SK-N-SH (cell line): Measurements from ENCODE around the gene TES. TPM values are rescaled to one million over a fixed set of nuclear protein-coding genes. Genes with fewer than 3 reads are reported as not detected.
A peak's percentile ranks its signal among the peaks of the same experiment; 100 is the strongest.

Experiments used
- CTCF ChIA-PET: fragments of 300-600, 350-600 bp; formaldehyde crosslinking; extraction: SDS; loops from one replicate; lab custom pipeline; 2021; lab: Yijun Ruan, JAX
- POLR2A ChIA-PET: fragments of 350-600 bp; sonication (Branson Sonifier 250); formaldehyde crosslinking; extraction: SDS; loops from one replicate; lab custom pipeline; 2020; ENCODE audit warnings: antibody characterized with exemption, inconsistent platforms; lab: Yijun Ruan, JAX
- DNase-seq: peaks from one replicate; pipeline ENCODE4 v3.0.0; 2012
- H2AFZ ChIP-seq: fragments of 200-600 bp; sonication (generic); 2 replicates; pipeline ENCODE4 v1.8.1; 2016; ENCODE audit warnings: antibody characterized with exemption, mild to moderate bottlenecking, low read depth
- H3F3A ChIP-seq: fragments of 200-600 bp; sonication (generic); replicated peaks from 2 replicates; pipeline ENCODE3; 2016; ENCODE audit warnings: antibody characterized with exemption, mild to moderate bottlenecking; ENCODE audit not compliant: insufficient read depth
- H3K27ac ChIP-seq, 2 experiments: fragments of 200-500 bp in 1 of 2; fragments of 200-600 bp in 1 of 2; sonication (Bioruptor generic) in 1 of 2; sonication (generic), shearing (Covaris generic) in 1 of 2; 2 replicates each; pipeline versions ENCODE4 v1.5.1 to v1.6.1; 2014 to 2016; ENCODE audit warnings: low read depth in 2 of 2, inconsistent platforms in 1 of 2, low read length in 1 of 2, mild to moderate bottlenecking in 1 of 2, mixed read lengths in 1 of 2
- H3K27me3 ChIP-seq: fragments of 200-600 bp; sonication (generic), shearing (Covaris generic); 2 replicates; pipeline ENCODE4 v1.6.1; 2016; ENCODE audit warnings: mixed run types; ENCODE audit not compliant: insufficient read depth
- H3K36me3 ChIP-seq, 2 experiments: fragments of 200-500 bp in 1 of 2; fragments of 200-600 bp in 1 of 2; sonication (Bioruptor generic) in 1 of 2; sonication (generic) in 1 of 2; replicated peaks in 1 of 2; 2 replicates each; pipeline versions ENCODE3 to v1.5.1; 2014 to 2016; ENCODE audit warnings: low read length in 1 of 2, mild to moderate bottlenecking in 1 of 2; ENCODE audit not compliant: insufficient read depth in 2 of 2, control insufficient read depth in 1 of 2
- H3K4me1 ChIP-seq, 2 experiments: fragments of 200-500 bp in 1 of 2; fragments of 200-600 bp in 1 of 2; sonication (Bioruptor generic) in 1 of 2; sonication (generic), shearing (Covaris generic) in 1 of 2; 2 replicates each; pipeline versions ENCODE4 v1.5.1 to v1.6.1; 2014 to 2016; ENCODE audit warnings: low read depth in 1 of 2, low read length in 1 of 2, mixed run types in 1 of 2; ENCODE audit not compliant: insufficient read depth in 2 of 2, control insufficient read depth in 1 of 2
- H3K4me2 ChIP-seq: fragments of 200-600 bp; sonication (generic), shearing (Covaris generic); 2 replicates; pipeline ENCODE4 v1.6.1; 2017; ENCODE audit warnings: mixed run types
- H3K4me3 ChIP-seq, 2 experiments: fragments of 200-500 bp in 1 of 2; fragments of 200-600 bp in 1 of 2; sonication (Bioruptor generic) in 1 of 2; sonication (generic), shearing (Covaris generic) in 1 of 2; 2 replicates each; pipeline versions ENCODE4 v1.5.1 to v1.8.1; 2014 to 2016; ENCODE audit warnings: low read depth in 2 of 2, inconsistent platforms in 1 of 2, low read length in 1 of 2, mild to moderate bottlenecking in 1 of 2, mixed read lengths in 1 of 2, moderate library complexity in 1 of 2
- H3K79me2 ChIP-seq: fragments of 200-600 bp; sonication (generic); 2 replicates; pipeline ENCODE4 v1.8.1; 2017; ENCODE audit warnings: mild to moderate bottlenecking; ENCODE audit not compliant: insufficient read depth
- H3K9ac ChIP-seq: fragments of 200-600 bp; sonication (generic); 2 replicates; pipeline ENCODE4 v1.6.1; 2017; ENCODE audit warnings: mixed run types
- H3K9me2 ChIP-seq: fragments of 200-600 bp; sonication (generic); 2 replicates; pipeline ENCODE4 v1.6.1; 2017; ENCODE audit warnings: mixed run types
- H3K9me3 ChIP-seq: fragments of 200-600 bp; sonication (generic); 2 replicates; pipeline ENCODE4 v1.6.1; 2017; ENCODE audit warnings: mixed run types, mild to moderate bottlenecking, moderate library complexity
- H4K20me1 ChIP-seq: fragments of 200-600 bp; sonication (generic); 2 replicates; pipeline ENCODE4 v1.6.1; 2017; ENCODE audit warnings: mild to moderate bottlenecking, mixed run types; ENCODE audit not compliant: insufficient read depth
- ELF1 ChIP-seq: IDR thresholded peaks from 2 replicates; pipeline ENCODE4 v1.4.0; 2012
- EP300 ChIP-seq, 2 experiments: IDR thresholded peaks; 2 replicates each; pipeline versions ENCODE4 v1.4.0 to v1.6.1; 2012; ENCODE audit warnings: borderline replicate concordance in 1 of 2, low read depth in 1 of 2, low read length in 1 of 2
- FOSL2 ChIP-seq: IDR thresholded peaks from 2 replicates; pipeline ENCODE4 v1.4.0; 2012; ENCODE audit warnings: low read depth, mild to moderate bottlenecking, moderate library complexity, borderline replicate concordance
- FOXJ3 ChIP-seq: sonication (generic); formaldehyde crosslinking; IDR thresholded peaks from 2 replicates; pipeline ENCODE4 v1.5.1; 2020; ENCODE audit warnings: mild to moderate bottlenecking, missing genetic modification reagents
- FOXM1 ChIP-seq: IDR thresholded peaks from 2 replicates; pipeline ENCODE4 v1.4.0; 2012; ENCODE audit warnings: low read depth, mild to moderate bottlenecking
- GATA2 ChIP-seq: sonication (generic); formaldehyde crosslinking; IDR thresholded peaks from 2 replicates; pipeline ENCODE4 v1.5.0; 2020; ENCODE audit warnings: mild to moderate bottlenecking, missing genetic modification reagents
- JUND ChIP-seq: IDR thresholded peaks from 2 replicates; pipeline ENCODE4 v1.4.0; 2012
- NFIC ChIP-seq: IDR thresholded peaks from 2 replicates; pipeline ENCODE4 v1.4.0; 2012; ENCODE audit warnings: borderline replicate concordance
- RFX5 ChIP-seq: IDR thresholded peaks from 2 replicates; pipeline ENCODE4 v1.6.1; 2012; ENCODE audit warnings: mild to moderate bottlenecking, improper control_type of control experiment, low read length
- RXRA ChIP-seq: IDR thresholded peaks from 2 replicates; pipeline ENCODE4 v1.4.0; 2012; ENCODE audit warnings: low read depth, mild to moderate bottlenecking, borderline replicate concordance
- SIN3A ChIP-seq: IDR thresholded peaks from 2 replicates; pipeline ENCODE4 v1.6.1; 2012; ENCODE audit warnings: low read depth, mild to moderate bottlenecking, low read length, moderate library complexity, borderline replicate concordance
- TAF1 ChIP-seq: IDR thresholded peaks from 2 replicates; pipeline ENCODE4 v1.6.1; 2012; ENCODE audit warnings: low read depth, mild to moderate bottlenecking, low read length, moderate library complexity, borderline replicate concordance
- WGBS: methylation state at CpG from one replicate; pipeline ENCODE4 v1.1.6; 2017; ENCODE audit warnings: low lambda C conversion rate; 5-methylcytosine and 5-hydroxymethylcytosine counted together
- polyA plus RNA-seq, 3 experiments: library from polyadenylated mRNA; depleted of rRNA; stranded (reverse); fragments of >200 nt; gene quantifications; 2 replicates each; pipeline ENCODE4 v1.2.3, GENCODE V29; 2012
- TF ChIP-seq, protein P1 (sequence below): IDR thresholded peaks from 2 replicates; pipeline ENCODE4 v1.6.1; 2012; ENCODE audit warnings: mild to moderate bottlenecking, low read depth, low read length, moderate library complexity
- TF ChIP-seq, protein P2 (sequence below): IDR thresholded peaks from 2 replicates; pipeline ENCODE4 v1.4.0; 2012; ENCODE audit warnings: low read depth, borderline replicate concordance
- TF ChIP-seq, protein P3 (sequence below): IDR thresholded peaks from 2 replicates; pipeline ENCODE4; 2012
- TF ChIP-seq, protein P4 (sequence below): fragments of 150-350 bp; IDR thresholded peaks from 2 replicates; pipeline ENCODE4 v1.6.1; 2017; ENCODE audit warnings: antibody characterized with exemption, low read length, low read depth, borderline replicate concordance
- TF ChIP-seq, protein P5 (sequence below): IDR thresholded peaks from 2 replicates; pipeline ENCODE4 v1.4.0; 2012; ENCODE audit warnings: low read depth, borderline replicate concordance
- TF ChIP-seq, protein P6 (sequence below): fragments of 150-350 bp; IDR thresholded peaks from 2 replicates; pipeline ENCODE4 v1.6.1; 2016; ENCODE audit warnings: mild to moderate bottlenecking, low read depth, low read length

TES gene
- polyA plus RNA-seq, 1 of the 3 experiments (the other 2 are of a cell fraction), result 9.5 TPM

DNA sequence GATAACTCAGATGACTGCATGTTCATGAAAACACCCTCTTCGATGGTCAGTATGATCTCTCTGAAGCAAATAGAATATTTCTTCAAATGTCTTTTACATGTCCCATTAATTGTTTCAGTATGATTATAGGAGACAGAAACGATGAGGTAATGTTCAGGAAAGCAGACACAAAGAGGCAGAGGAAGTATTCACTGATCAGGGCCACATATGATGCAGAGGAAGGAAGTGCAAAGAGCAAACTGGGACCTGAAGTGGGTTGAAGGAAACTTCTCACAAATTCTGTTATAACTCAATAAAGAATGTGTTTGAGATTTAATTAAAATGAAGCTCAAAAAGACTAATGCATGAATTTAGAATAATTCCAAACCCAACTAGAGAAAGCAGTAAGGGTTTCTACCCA, 70.5 kb downstream of the TES start:
- ChIA-PET POLR2A (no interaction called here), CTCF (interaction anchor here (1.0 to 1.6 kb wide), 3 partner anchors 9 to 311 kb away, joined by 3 to 5 read pairs (median 3); no protein-coding TSS in a partner anchor)
- H3K79me2 ChIP-seq, result no peaks in the 10 kb centered on the region
- H2AFZ ChIP-seq, result 0 out of 2 replicates have a peak overlapping the region, but pooled peaks have one; percentile 5
- no peaks in the 10 kb centered on the region for H3F3A ChIP-seq
- H3K9ac ChIP-seq, result no peak overlapping the region
- WGBS, result 23% methylated on average over 2 of the region's 2 CpGs
- H3K27me3 ChIP-seq, result no peaks in the 10 kb centered on the region
- H3K4me1 ChIP-seq, result no peaks in the 10 kb centered on the region
- no peak for TF ChIP-seq ELF1
- TF ChIP-seq RFX5, result no peak
- TF ChIP-seq, protein P1, sequence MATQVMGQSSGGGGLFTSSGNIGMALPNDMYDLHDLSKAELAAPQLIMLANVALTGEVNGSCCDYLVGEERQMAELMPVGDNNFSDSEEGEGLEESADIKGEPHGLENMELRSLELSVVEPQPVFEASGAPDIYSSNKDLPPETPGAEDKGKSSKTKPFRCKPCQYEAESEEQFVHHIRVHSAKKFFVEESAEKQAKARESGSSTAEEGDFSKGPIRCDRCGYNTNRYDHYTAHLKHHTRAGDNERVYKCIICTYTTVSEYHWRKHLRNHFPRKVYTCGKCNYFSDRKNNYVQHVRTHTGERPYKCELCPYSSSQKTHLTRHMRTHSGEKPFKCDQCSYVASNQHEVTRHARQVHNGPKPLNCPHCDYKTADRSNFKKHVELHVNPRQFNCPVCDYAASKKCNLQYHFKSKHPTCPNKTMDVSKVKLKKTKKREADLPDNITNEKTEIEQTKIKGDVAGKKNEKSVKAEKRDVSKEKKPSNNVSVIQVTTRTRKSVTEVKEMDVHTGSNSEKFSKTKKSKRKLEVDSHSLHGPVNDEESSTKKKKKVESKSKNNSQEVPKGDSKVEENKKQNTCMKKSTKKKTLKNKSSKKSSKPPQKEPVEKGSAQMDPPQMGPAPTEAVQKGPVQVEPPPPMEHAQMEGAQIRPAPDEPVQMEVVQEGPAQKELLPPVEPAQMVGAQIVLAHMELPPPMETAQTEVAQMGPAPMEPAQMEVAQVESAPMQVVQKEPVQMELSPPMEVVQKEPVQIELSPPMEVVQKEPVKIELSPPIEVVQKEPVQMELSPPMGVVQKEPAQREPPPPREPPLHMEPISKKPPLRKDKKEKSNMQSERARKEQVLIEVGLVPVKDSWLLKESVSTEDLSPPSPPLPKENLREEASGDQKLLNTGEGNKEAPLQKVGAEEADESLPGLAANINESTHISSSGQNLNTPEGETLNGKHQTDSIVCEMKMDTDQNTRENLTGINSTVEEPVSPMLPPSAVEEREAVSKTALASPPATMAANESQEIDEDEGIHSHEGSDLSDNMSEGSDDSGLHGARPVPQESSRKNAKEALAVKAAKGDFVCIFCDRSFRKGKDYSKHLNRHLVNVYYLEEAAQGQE, result no peak
- TF ChIP-seq, protein P2, sequence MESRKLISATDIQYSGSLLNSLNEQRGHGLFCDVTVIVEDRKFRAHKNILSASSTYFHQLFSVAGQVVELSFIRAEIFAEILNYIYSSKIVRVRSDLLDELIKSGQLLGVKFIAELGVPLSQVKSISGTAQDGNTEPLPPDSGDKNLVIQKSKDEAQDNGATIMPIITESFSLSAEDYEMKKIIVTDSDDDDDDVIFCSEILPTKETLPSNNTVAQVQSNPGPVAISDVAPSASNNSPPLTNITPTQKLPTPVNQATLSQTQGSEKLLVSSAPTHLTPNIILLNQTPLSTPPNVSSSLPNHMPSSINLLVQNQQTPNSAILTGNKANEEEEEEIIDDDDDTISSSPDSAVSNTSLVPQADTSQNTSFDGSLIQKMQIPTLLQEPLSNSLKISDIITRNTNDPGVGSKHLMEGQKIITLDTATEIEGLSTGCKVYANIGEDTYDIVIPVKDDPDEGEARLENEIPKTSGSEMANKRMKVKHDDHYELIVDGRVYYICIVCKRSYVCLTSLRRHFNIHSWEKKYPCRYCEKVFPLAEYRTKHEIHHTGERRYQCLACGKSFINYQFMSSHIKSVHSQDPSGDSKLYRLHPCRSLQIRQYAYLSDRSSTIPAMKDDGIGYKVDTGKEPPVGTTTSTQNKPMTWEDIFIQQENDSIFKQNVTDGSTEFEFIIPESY, result no peak
- TF ChIP-seq, protein P3, sequence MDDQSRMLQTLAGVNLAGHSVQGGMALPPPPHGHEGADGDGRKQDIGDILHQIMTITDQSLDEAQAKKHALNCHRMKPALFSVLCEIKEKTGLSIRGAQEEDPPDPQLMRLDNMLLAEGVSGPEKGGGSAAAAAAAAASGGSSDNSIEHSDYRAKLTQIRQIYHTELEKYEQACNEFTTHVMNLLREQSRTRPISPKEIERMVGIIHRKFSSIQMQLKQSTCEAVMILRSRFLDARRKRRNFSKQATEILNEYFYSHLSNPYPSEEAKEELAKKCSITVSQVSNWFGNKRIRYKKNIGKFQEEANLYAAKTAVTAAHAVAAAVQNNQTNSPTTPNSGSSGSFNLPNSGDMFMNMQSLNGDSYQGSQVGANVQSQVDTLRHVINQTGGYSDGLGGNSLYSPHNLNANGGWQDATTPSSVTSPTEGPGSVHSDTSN, result no peak
- no peak for TF ChIP-seq RXRA
- no peak for TF ChIP-seq EP300 (IDR thresholded peaks at IDR 0.05; ENCODE audit: borderline replicate concordance in 1 of 2, low read depth in 1 of 2, low read length in 1 of 2)
- TF ChIP-seq, protein P4, sequence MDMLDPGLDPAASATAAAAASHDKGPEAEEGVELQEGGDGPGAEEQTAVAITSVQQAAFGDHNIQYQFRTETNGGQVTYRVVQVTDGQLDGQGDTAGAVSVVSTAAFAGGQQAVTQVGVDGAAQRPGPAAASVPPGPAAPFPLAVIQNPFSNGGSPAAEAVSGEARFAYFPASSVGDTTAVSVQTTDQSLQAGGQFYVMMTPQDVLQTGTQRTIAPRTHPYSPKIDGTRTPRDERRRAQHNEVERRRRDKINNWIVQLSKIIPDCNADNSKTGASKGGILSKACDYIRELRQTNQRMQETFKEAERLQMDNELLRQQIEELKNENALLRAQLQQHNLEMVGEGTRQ, result no peak
- no peak for TF ChIP-seq TAF1
- TF ChIP-seq SIN3A, result no peak
- no peak for TF ChIP-seq GATA2
- TF ChIP-seq FOXM1, result no peak
- TF ChIP-seq FOXJ3 (CRISPR knock-in tag), result no peak
- no peak for TF ChIP-seq JUND
- no peak for TF ChIP-seq NFIC
- TF ChIP-seq, protein P5, sequence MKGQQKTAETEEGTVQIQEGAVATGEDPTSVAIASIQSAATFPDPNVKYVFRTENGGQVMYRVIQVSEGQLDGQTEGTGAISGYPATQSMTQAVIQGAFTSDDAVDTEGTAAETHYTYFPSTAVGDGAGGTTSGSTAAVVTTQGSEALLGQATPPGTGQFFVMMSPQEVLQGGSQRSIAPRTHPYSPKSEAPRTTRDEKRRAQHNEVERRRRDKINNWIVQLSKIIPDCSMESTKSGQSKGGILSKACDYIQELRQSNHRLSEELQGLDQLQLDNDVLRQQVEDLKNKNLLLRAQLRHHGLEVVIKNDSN, result no peak
- no peak for TF ChIP-seq FOSL2
- TF ChIP-seq, protein P6, sequence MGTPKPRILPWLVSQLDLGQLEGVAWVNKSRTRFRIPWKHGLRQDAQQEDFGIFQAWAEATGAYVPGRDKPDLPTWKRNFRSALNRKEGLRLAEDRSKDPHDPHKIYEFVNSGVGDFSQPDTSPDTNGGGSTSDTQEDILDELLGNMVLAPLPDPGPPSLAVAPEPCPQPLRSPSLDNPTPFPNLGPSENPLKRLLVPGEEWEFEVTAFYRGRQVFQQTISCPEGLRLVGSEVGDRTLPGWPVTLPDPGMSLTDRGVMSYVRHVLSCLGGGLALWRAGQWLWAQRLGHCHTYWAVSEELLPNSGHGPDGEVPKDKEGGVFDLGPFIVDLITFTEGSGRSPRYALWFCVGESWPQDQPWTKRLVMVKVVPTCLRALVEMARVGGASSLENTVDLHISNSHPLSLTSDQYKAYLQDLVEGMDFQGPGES, result no peak
- no peak overlapping the region for H3K4me2 ChIP-seq
- H4K20me1 ChIP-seq, result no peaks in the 10 kb centered on the region
- no peaks in the 10 kb centered on the region for H3K9me3 ChIP-seq
- H3K36me3 ChIP-seq, result no peaks in the 10 kb centered on the region
- H3K4me3 ChIP-seq, result no peak overlapping the region
- no peaks in the 10 kb centered on the region for H3K9me2 ChIP-seq
- no peak for DNase-seq
- H3K27ac ChIP-seq, result no peak overlapping the region
